K562 (cell line): ENCODE measurements around the gene KCNJ15. TPM values are rescaled to one million over a fixed set of nuclear protein-coding genes. Genes with fewer than 3 reads are reported as not detected.

Experiments
- ATAC-seq: fragments of 200-7000 bp; cut with Tn5 transposase; 3 replicates; pipeline ENCODE4 v1.9.1; 2020; ENCODE audit warnings: moderate library complexity
- BruUV-seq: library from RNA; stranded (reverse); fragments of 400-500 nt; replicated peaks from 2 replicates; lab custom pipeline; 2021; lab: Mats Ljungman, UMichigan
- CTCF ChIA-PET: fragments of 300-600 bp; formaldehyde crosslinking; extraction: SDS; loops from one replicate; lab custom pipeline; 2021; ENCODE audit warnings: low intra/inter-chr PET ratio; lab: Yijun Ruan, JAX
- POLR2A ChIA-PET: fragments of 300-600, 350-650 bp; sonication (Branson Sonifier 250); formaldehyde crosslinking; extraction: SDS; loops from one replicate; lab custom pipeline; 2021; ENCODE audit warnings: antibody characterized with exemption, inconsistent platforms; lab: Yijun Ruan, JAX
- DNase-seq, 4 experiments: peaks; one replicate each; pipeline versions ENCODE4 v3.0.0 to v3.0.0-alpha.2; 2011 to 2018; ENCODE audit warnings: low spot score in 3 of 4, mixed read lengths in 3 of 4; ENCODE audit errors: extremely low read depth in 1 of 4
- FAIRE-seq: peaks from 2 replicates; lab custom pipeline; 2011; peaks lifted over from hg19 to GRCh38; lab: Jason Lieb, UNC
- H2AFZ ChIP-seq: 2 replicates; pipeline ENCODE4 v1.6.0; 2011; ENCODE audit warnings: low read depth, low read length, control low read depth, inconsistent platforms
- H3K27ac ChIP-seq: fragments of 200-600 bp; 3 replicates; pipeline ENCODE4 v1.8.0; 2011; ENCODE audit warnings: low read depth, mild to moderate bottlenecking, control low read depth, inconsistent platforms, low read length, moderate library complexity, mixed read lengths; ENCODE audit errors: extremely low read depth
- H3K27me3 ChIP-seq, 2 experiments: fragments of 300-600 bp in 1 of 2; 2 replicates in 1 of 2; 3 replicates in 1 of 2; pipeline versions ENCODE4 v1.6.0 to v1.8.0; 2011; ENCODE audit warnings: inconsistent platforms in 2 of 2, low read length in 2 of 2, mild to moderate bottlenecking in 1 of 2, mixed read lengths in 1 of 2, moderate library complexity in 1 of 2; ENCODE audit not compliant: control insufficient read depth in 2 of 2, insufficient read depth in 2 of 2
- H3K36me3 ChIP-seq: fragments of 300-600 bp; 3 replicates; pipeline ENCODE4 v1.8.0; 2011; ENCODE audit warnings: mild to moderate bottlenecking, low read length, inconsistent platforms; ENCODE audit not compliant: control insufficient read depth, insufficient read depth
- H3K4me1 ChIP-seq, 2 experiments: fragments of 200-600 bp in 1 of 2; replicated peaks in 1 of 2; 2 replicates in 1 of 2; 3 replicates in 1 of 2; pipeline versions ENCODE4 v1.5.1 to v1.8.0; 2011; ENCODE audit warnings: inconsistent platforms in 2 of 2, low read length in 2 of 2, mild to moderate bottlenecking in 1 of 2, mixed read lengths in 1 of 2, moderate library complexity in 1 of 2; ENCODE audit not compliant: control insufficient read depth in 2 of 2, insufficient read depth in 2 of 2
- H3K4me2 ChIP-seq: 2 replicates; pipeline ENCODE4 v1.6.1; 2011; ENCODE audit warnings: low read length, control low read depth, inconsistent platforms, mixed read lengths; ENCODE audit not compliant: insufficient read depth
- H3K4me3 ChIP-seq: fragments of 200-600 bp; sonication (generic), shearing (Covaris generic); 2 replicates; pipeline ENCODE4 v1.5.1; 2016; ENCODE audit warnings: control low read depth, inconsistent platforms
- H3K79me2 ChIP-seq: fragments of 200-600 bp; 3 replicates; pipeline ENCODE4 v1.8.0; 2011; ENCODE audit warnings: low read length, inconsistent platforms; ENCODE audit not compliant: control insufficient read depth, insufficient read depth
- H3K9ac ChIP-seq, 2 experiments: 2 replicates each; pipeline versions ENCODE4 v1.6.0 to v1.6.1; 2011; ENCODE audit warnings: low read depth in 2 of 2, low read length in 2 of 2, control low read depth in 1 of 2, inconsistent platforms in 1 of 2, mild to moderate bottlenecking in 1 of 2, mixed read lengths in 1 of 2; ENCODE audit not compliant: insufficient read depth in 1 of 2
- H3K9me1 ChIP-seq: one replicate; pipeline ENCODE4 v1.6.0; 2011; ENCODE audit warnings: inconsistent platforms, mild to moderate bottlenecking, low read length, moderate library complexity; ENCODE audit not compliant: control insufficient read depth, insufficient read depth
- H3K9me3 ChIP-seq: replicated peaks from 2 replicates; pipeline ENCODE4 v1.5.1; 2011; ENCODE audit warnings: low read depth, low read length, inconsistent platforms; ENCODE audit not compliant: control insufficient read depth, insufficient read depth
- H4K20me1 ChIP-seq: replicated peaks from 2 replicates; pipeline ENCODE4 v1.6.1; 2011; ENCODE audit warnings: low read length, inconsistent platforms, mixed read lengths; ENCODE audit not compliant: control insufficient read depth, insufficient read depth
- BHLHE40 ChIP-seq: IDR thresholded peaks from 2 replicates; pipeline ENCODE4 v1.6.1; 2011; ENCODE audit warnings: low read length, improper control_type of control experiment
- NFATC3 ChIP-seq: fragments of 450-650 bp; IDR thresholded peaks from 2 replicates; pipeline ENCODE4 v1.6.1; 2017; ENCODE audit warnings: mild to moderate bottlenecking
- NFE2 ChIP-seq: IDR thresholded peaks from 2 replicates; pipeline ENCODE4 v1.6.1; 2014; ENCODE audit warnings: antibody characterized with exemption, low read depth
- NFIC ChIP-seq: fragments of 450-650 bp; IDR thresholded peaks from 2 replicates; pipeline ENCODE4 v1.6.1; 2017; ENCODE audit warnings: mild to moderate bottlenecking, inconsistent platforms
- RB1 ChIP-seq: fragments of 450-650 bp; IDR thresholded peaks from 2 replicates; pipeline ENCODE4 v1.6.1; 2017; ENCODE audit warnings: low read depth, mild to moderate bottlenecking
- ZFP36 ChIP-seq: fragments of 150-350 bp; IDR thresholded peaks from 2 replicates; pipeline ENCODE4 v1.6.1; 2018; ENCODE audit warnings: low read length, low read depth; ENCODE audit not compliant: partially characterized antibody
- WGBS: fragments of 100-300 bp; shearing (Covaris generic); methylation state at CpG from one replicate; pipeline ENCODE4 v1.1.6; 2016; ENCODE audit warnings: low coverage, mixed read lengths; ENCODE audit not compliant: insufficient coverage; ENCODE audit errors: missing lambda C conversion rate; 5-methylcytosine and 5-hydroxymethylcytosine counted together
- in situ Hi-C: fragments of 300-500 bp; cut with MboI; formaldehyde crosslinking; loops from 4 replicates; pipeline ENCODE4 v1.15.0; 2018; ENCODE audit warnings: inconsistent platforms, mixed read lengths
- intact Hi-C: fragments of 100-400 bp; cut with micrococcal nuclease; formaldehyde crosslinking; loops from 2 replicates; pipeline ENCODE4 v1.14.2; 2022
- polyA plus RNA-seq, 8 experiments: library from polyadenylated mRNA; depleted of rRNA in 4 of 8; stranded (reverse) in 5 of 8; unstranded in 3 of 8; fragments of >200 nt; fragmentation: Nextera tagmentation in 2 of 8; fragmentation: Illumina TruSeq in 1 of 8; extraction: Ambion mirVana in 2 of 8; extraction: Trizol in 1 of 8; gene quantifications; 2 replicates each; pipeline versions ENCODE4 v1.2.1 to v1.2.3, GENCODE V29; 2011 to 2014; ENCODE audit warnings: inconsistent platforms in 1 of 8, missing spikeins in 1 of 8
- total RNA-seq, 7 experiments: library from RNA; depleted of rRNA in 6 of 7; stranded (reverse); fragments of >200 nt in 6 of 7; fragmentation: Illumina TruSeq in 2 of 7; extraction: Trizol in 2 of 7; gene quantifications; 2 replicates each; pipeline versions ENCODE4 v1.2.1 to v1.2.3, GENCODE V29; 2011 to 2021; ENCODE audit warnings: low replicate concordance in 1 of 7

The KCNJ15 gene
- total and polyA plus RNA-seq, 9 of the 15 experiments (the other 6 are each of a cell fraction or from before 2014, with no cell fraction given): 0.20 to 3.0 (median 0.72) TPM; not detected in 1

GRCh38 chr21:38254970-38255369, 1.8 kb upstream of the KCNJ15 start:
- Histone ChIP-seq H3K9ac (no peak overlapping the region), H3K36me3 (no peaks in the 10 kb centered on the region), H3K4me1 (no peaks in the 10 kb centered on the region), H3K4me3 (no peak overlapping the region), H3K27ac (no peak overlapping the region), H2AFZ (no peak overlapping the region), H4K20me1 (no peaks in the 10 kb centered on the region), H3K27me3 (peaks cover 11 to 14% of the 10 kb centered on the region in 2 experiments), H3K9me3 (no peaks in the 10 kb centered on the region), H3K9me1 (no peaks in the 10 kb centered on the region), H3K79me2 (no peaks in the 10 kb centered on the region), H3K4me2 (no peak overlapping the region)
- CTCF ChIA-PET: no interaction called here
- POLR2A ChIA-PET: no interaction called here
- FAIRE-seq (no peak), ATAC-seq (no peak), DNase-seq (peak in 2 of 4 experiments; percentile 22 to 27)
- BruUV-seq: no TSS peak
- TF ChIP-seq RB1: no peak
- peak; percentile 38; the same call in 1 of the 2 replicates for TF ChIP-seq BHLHE40
- TF ChIP-seq NFE2: peak; percentile 35; the same call in 1 of the 2 replicates
- peak; percentile 89 for TF ChIP-seq NFIC
- TF ChIP-seq ZFP36: peak; percentile 22
- intact Hi-C loops: no loop called here
- 9% methylated on average over 3 of the region's 3 CpGs for WGBS
- in situ Hi-C loops: no loop called here

GRCh38 chr21:38255571-38256117, 1.1 kb upstream of the KCNJ15 start:
- H3K4me3 ChIP-seq: no peak overlapping the region
- TF ChIP-seq NFATC3: no peak
- TF ChIP-seq, all 486 proteins: peak for 0
- POLR2A ChIA-PET: no interaction called here
- Histone ChIP-seq H3K36me3 (no peaks in the 10 kb centered on the region), H3K4me2 (no peak overlapping the region), H3K9me1 (no peaks in the 10 kb centered on the region), H4K20me1 (no peaks in the 10 kb centered on the region), H2AFZ (no peak overlapping the region), H3K4me1 (no peaks in the 10 kb centered on the region), H3K9me3 (no peaks in the 10 kb centered on the region), H3K27ac (no peak overlapping the region), H3K79me2 (no peaks in the 10 kb centered on the region), H3K9ac (no peak overlapping the region), H3K27me3 (peaks cover 12 to 17% of the 10 kb centered on the region in 2 experiments)
- 3% methylated on average over 9 of the region's 9 CpGs for WGBS
- BruUV-seq: no TSS peak
- in situ Hi-C loops (no loop called here), intact Hi-C loops (no loop called here)
- ATAC-seq (no peak), FAIRE-seq (no peak), DNase-seq (no peak)
- CTCF ChIA-PET: no interaction called here
